CD4-positive, alpha-beta memory T cell (primary cell): ENCODE results near the gene TRABD2B. TPM values are rescaled to one million over a fixed set of nuclear protein-coding genes. Genes with fewer than 3 reads are reported as not detected.

Experiments used
- CTCF ChIA-PET: fragments of 350-600 bp; sonication (Branson Sonifier 250); formaldehyde crosslinking; loops from one replicate; lab custom pipeline; 2021; ENCODE audit warnings: inconsistent platforms; ENCODE audit not compliant: partially characterized antibody; lab: Charles Lee
- POLR2A ChIA-PET: fragments of 350-600 bp; sonication (Branson Sonifier 250); formaldehyde crosslinking; loops from one replicate; lab custom pipeline; 2021; ENCODE audit not compliant: partially characterized antibody; lab: Charles Lee
- DNase-seq, 5 donors: peaks; one replicate each; pipeline versions ENCODE4 v3.0.0 to v3.0.0-alpha.2; 2020 to 2022; ENCODE audit warnings: mixed read lengths in 1 of 5
- H3K27ac ChIP-seq: one replicate; pipeline ENCODE4 v1.7.0; 2013; ENCODE audit warnings: low read depth, low read length
- H3K27me3 ChIP-seq: 2 replicates; pipeline ENCODE4 v1.7.0; 2013; ENCODE audit warnings: mild to moderate bottlenecking, low read length, moderate library complexity; ENCODE audit not compliant: insufficient read depth
- H3K36me3 ChIP-seq: 2 replicates; pipeline ENCODE4 v1.7.0; 2013; ENCODE audit warnings: mild to moderate bottlenecking, low read length, moderate library complexity; ENCODE audit not compliant: insufficient read depth
- H3K4me1 ChIP-seq: 2 replicates; pipeline ENCODE4 v1.7.0; 2013; ENCODE audit warnings: mild to moderate bottlenecking, low read length, moderate library complexity; ENCODE audit not compliant: insufficient read depth
- H3K4me3 ChIP-seq, 2 donors: one replicate each; pipeline ENCODE4 v1.7.0; 2013; ENCODE audit warnings: low read length in 2 of 2, mild to moderate bottlenecking in 1 of 2
- H3K9me3 ChIP-seq, 2 donors: one replicate each; pipeline ENCODE4 v1.7.0; 2013; ENCODE audit warnings: low read length in 2 of 2, control low read depth in 1 of 2; ENCODE audit not compliant: control insufficient read depth in 1 of 2
- H3K27ac Mint-ChIP-seq, 7 donors: one replicate each; pipeline ENCODE4 v1.8.0; 2020 to 2021; ENCODE audit warnings: mixed read lengths in 7 of 7, mild to moderate bottlenecking in 6 of 7, inconsistent platforms in 3 of 7, moderate library complexity in 3 of 7
- H3K27me3 Mint-ChIP-seq, 2 donors: one replicate each; pipeline ENCODE4 v1.8.0; 2020 to 2021; ENCODE audit warnings: mixed read lengths in 2 of 2
- H3K36me3 Mint-ChIP-seq, 2 donors: one replicate each; pipeline ENCODE4 v1.8.0; 2020 to 2021; ENCODE audit warnings: mixed read lengths in 2 of 2, inconsistent platforms in 1 of 2, mild to moderate bottlenecking in 1 of 2
- H3K4me1 Mint-ChIP-seq, 4 donors: one replicate each; pipeline ENCODE4 v1.8.0; 2020 to 2021; ENCODE audit warnings: mixed read lengths in 4 of 4, mild to moderate bottlenecking in 1 of 4
- H3K4me3 Mint-ChIP-seq, 8 donors: one replicate each; pipeline ENCODE4 v1.8.0; 2020 to 2021; ENCODE audit warnings: mixed read lengths in 8 of 8, mild to moderate bottlenecking in 7 of 8, moderate library complexity in 6 of 8, inconsistent platforms in 3 of 8
- H3K9me3 Mint-ChIP-seq, 8 donors: one replicate each; pipeline ENCODE4 v1.8.0; 2020 to 2021; ENCODE audit warnings: mixed read lengths in 8 of 8, mild to moderate bottlenecking in 5 of 8, inconsistent platforms in 3 of 8, moderate library complexity in 1 of 8
- intact Hi-C: fragments of 100-400 bp; cut with micrococcal nuclease; formaldehyde crosslinking; loops from one replicate; pipeline ENCODE4 v1.15.1; 2023
- polyA plus RNA-seq, 2 donors: library from polyadenylated mRNA; unstranded; fragments of 300-500 nt; fragmentation: Illumina TruSeq; gene quantifications; one replicate each; pipeline ENCODE4 v1.2.3, GENCODE V29; 2021
- total RNA-seq, 2 experiments: library from RNA; stranded (reverse); gene quantifications; one replicate each; pipeline ENCODE4 v1.2.3, GENCODE V29; 2021

TRABD2B gene
- total and polyA plus RNA-seq, 4 experiments from 2014 or later: not detected

DNA sequence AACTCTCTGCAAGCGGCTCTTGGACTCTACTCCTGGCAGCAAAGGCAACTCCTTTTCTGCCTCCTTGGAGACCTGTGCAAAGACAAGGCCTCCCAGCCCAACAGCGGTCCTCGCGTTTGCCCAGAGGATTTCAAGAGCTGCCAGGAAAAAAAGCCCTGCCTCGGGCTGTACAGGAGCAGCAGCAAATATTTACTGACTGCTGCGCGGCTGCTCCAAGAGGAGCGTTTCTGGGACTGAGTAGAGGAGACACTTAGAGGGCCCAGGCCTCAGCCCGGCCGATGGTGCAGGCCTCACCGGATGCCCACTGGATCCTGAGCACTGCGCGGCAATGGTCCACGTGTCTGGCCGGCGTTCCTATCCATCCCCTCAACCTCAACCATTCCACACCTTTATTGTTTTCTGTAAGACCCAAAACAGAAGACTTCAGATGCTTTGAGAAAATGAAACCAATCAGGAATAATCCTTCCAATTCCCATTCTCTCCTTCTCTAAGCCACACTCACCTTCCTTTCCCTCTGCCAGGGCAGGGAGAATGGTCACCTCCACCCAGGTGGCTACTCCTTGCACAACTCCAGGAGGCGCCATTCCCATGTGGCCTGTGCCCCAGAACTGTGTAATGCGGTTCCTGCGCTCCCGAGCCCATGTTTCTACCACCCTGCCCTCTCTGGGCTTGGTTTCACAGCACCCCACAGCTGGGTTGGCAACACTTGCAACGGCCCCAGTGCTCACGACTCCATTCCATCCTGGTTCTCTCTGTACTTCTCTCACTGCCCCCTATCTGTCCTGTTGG lies 215.8 kb downstream of the TRABD2B start:
- peaks cover 0 to 2% (median 0%) of the 10 kb centered on the region in 8 donors for H3K9me3 Mint-ChIP-seq
- Histone ChIP-seq H3K4me1 (no peaks in the 10 kb centered on the region), H3K9me3 (no peaks in the 10 kb centered on the region), H3K27ac (no peak overlapping the region), H3K36me3 (no peaks in the 10 kb centered on the region), H3K27me3 (no peaks in the 10 kb centered on the region), H3K4me3 (no peak overlapping the region)
- H3K27me3 Mint-ChIP-seq: peaks cover 0 to 3% of the 10 kb centered on the region in 2 donors
- no peaks in the 10 kb centered on the region for H3K36me3 Mint-ChIP-seq
- H3K4me3 Mint-ChIP-seq: no peak overlapping the region
- intact Hi-C loops: no loop called here
- ChIA-PET POLR2A (no interaction called here), CTCF (no interaction called here)
- no peak overlapping the region for H3K27ac Mint-ChIP-seq
- no peak for DNase-seq
- H3K4me1 Mint-ChIP-seq: peaks cover 0 to 3% (median 0%) of the 10 kb centered on the region in 4 donors

DNA sequence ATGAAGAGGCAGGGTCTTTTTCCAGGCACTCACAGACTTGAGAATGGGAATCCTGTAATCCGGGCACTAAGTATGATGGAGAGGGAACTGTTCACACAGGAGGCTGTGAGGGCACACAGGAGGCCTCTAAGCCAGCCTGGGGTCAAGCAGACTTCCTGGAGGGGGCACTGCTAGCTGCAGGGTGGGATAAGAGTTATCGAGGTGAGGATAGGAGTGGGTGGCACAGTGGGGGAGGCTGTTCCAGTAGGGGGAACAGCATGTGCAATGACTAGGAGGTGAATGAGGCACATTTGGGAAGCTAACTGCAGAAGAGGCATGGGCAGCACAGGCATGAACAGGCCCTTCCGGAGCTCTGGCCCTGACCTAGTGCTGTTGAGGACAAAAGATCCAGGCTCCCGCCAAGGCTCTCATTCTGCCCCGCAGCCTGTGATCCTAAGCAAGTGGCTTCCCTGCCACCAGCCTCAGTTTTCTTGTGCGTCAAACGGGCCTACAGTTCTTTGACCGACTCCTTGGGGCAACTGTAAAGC lies 216.7 kb downstream of the TRABD2B start:
- CTCF ChIA-PET: no interaction called here
- DNase-seq: no peak
- Histone ChIP-seq H3K27ac (no peak overlapping the region), H3K27me3 (no peaks in the 10 kb centered on the region), H3K4me3 (no peak overlapping the region), H3K9me3 (no peaks in the 10 kb centered on the region), H3K36me3 (no peaks in the 10 kb centered on the region), H3K4me1 (no peaks in the 10 kb centered on the region)
- intact Hi-C loops: no loop called here
- Mint-ChIP-seq H3K27ac (peak overlapping the region in 1 of 7 donors; percentile 19), H3K4me3 (no peak overlapping the region), H3K9me3 (peaks cover 0 to 2% (median 0%) of the 10 kb centered on the region in 8 donors), H3K36me3 (no peaks in the 10 kb centered on the region), H3K4me1 (peaks cover 0 to 3% (median 0%) of the 10 kb centered on the region in 4 donors), H3K27me3 (peaks cover 0 to 3% of the 10 kb centered on the region in 2 donors)
- POLR2A ChIA-PET: no interaction called here

DNA sequence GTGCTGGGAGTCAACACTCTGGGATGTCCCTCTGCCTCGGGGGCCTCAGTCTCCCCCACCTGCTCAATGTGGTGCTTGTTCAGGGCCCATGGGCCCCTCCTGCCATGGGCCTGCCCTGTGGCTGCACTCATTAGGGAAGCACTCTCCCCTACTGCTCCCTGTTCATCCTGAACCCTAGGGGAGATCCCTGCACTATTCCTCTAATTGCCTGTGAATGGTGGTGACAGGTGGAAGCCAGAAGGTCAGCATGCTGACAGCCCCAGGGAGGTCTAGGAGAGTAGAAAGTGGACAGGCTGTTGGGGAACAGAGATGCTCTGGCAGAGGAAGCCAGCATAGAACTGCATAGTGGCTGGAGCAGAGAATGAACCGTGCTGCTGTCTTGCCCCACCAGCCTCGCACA lies 217.6 kb downstream of the TRABD2B start:
- Mint-ChIP-seq H3K27me3 (peaks cover 0 to 3% of the 10 kb centered on the region in 2 donors), H3K27ac (no peak overlapping the region), H3K36me3 (no peaks in the 10 kb centered on the region), H3K9me3 (peaks cover 0 to 2% (median 0%) of the 10 kb centered on the region in 8 donors), H3K4me1 (peaks cover 0 to 3% (median 0%) of the 10 kb centered on the region in 4 donors), H3K4me3 (no peak overlapping the region)
- DNase-seq: no peak
- Histone ChIP-seq H3K4me3 (no peak overlapping the region), H3K4me1 (no peaks in the 10 kb centered on the region), H3K9me3 (no peaks in the 10 kb centered on the region), H3K27me3 (no peaks in the 10 kb centered on the region), H3K36me3 (no peaks in the 10 kb centered on the region), H3K27ac (no peak overlapping the region)
- ChIA-PET CTCF (no interaction called here), POLR2A (no interaction called here)
- intact Hi-C loops: no loop called here

DNA sequence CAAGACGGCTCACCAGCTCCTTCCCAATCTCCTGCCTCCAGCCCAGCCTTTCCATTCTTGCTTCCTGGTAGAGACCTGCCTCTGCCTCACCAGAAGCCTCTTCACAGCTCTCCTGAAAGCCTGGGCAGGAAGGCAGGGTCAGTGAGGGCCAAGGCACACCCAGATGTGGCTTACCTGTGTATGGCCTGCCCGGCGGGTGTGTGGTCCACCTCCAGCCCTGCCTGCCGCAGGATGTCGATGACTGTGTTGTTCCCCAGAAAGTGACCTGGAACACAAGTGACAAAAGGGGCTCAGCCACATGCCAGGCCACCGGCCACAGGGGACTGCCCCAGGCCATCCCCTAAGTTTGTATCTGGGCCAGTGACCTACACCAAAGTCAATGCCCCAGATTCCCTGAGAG lies 218.9 kb downstream of the TRABD2B start:
- no peak for DNase-seq
- H3K36me3 ChIP-seq: no peaks in the 10 kb centered on the region
- no peaks in the 10 kb centered on the region for H3K9me3 ChIP-seq
- no peaks in the 10 kb centered on the region for H3K36me3 Mint-ChIP-seq
- H3K27ac ChIP-seq: no peak overlapping the region
- peaks cover 3 to 4% of the 10 kb centered on the region in 2 donors for H3K27me3 Mint-ChIP-seq
- no peak overlapping the region for H3K4me3 Mint-ChIP-seq
- peaks cover 0 to 2% (median 0%) of the 10 kb centered on the region in 8 donors for H3K9me3 Mint-ChIP-seq
- H3K4me1 Mint-ChIP-seq: peaks cover 0 to 3% (median 0%) of the 10 kb centered on the region in 4 donors
- no peak overlapping the region for H3K27ac Mint-ChIP-seq
- intact Hi-C loops: no loop called here
- no peaks in the 10 kb centered on the region for H3K4me1 ChIP-seq
- H3K4me3 ChIP-seq: no peak overlapping the region
- no peaks in the 10 kb centered on the region for H3K27me3 ChIP-seq
- CTCF ChIA-PET: no interaction called here
- POLR2A ChIA-PET: no interaction called here

DNA sequence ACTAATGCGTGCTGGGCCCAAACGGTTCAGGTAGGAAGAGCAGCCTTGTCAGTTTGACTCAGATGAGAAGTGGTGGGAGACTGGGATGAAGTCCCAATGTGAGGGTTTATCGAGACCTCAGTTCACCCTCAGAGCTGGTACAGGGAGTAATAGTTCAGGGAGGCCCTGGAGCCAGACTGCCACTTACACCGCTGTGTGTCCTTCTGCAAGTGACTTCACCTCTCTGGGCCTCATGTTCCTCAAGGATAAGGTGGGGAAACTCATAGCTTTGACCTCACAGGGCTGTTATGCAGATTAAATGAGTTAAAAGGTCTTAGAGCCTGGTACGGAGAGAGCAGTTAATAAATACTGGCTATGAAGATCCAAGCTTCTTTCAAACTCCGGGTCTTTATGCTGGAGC lies 219.9 kb downstream of the TRABD2B start:
- Mint-ChIP-seq H3K27me3 (peaks cover 3 to 4% of the 10 kb centered on the region in 2 donors), H3K4me3 (no peak overlapping the region), H3K4me1 (peaks cover 0 to 3% (median 0%) of the 10 kb centered on the region in 4 donors), H3K9me3 (peaks cover 0 to 2% (median 0%) of the 10 kb centered on the region in 8 donors), H3K36me3 (no peaks in the 10 kb centered on the region), H3K27ac (no peak overlapping the region)
- H3K36me3 ChIP-seq: no peaks in the 10 kb centered on the region
- DNase-seq: no peak
- intact Hi-C loops: no loop called here
- H3K4me3 ChIP-seq: no peak overlapping the region
- no peaks in the 10 kb centered on the region for H3K4me1 ChIP-seq
- no peaks in the 10 kb centered on the region for H3K27me3 ChIP-seq
- CTCF ChIA-PET: no interaction called here
- no peak overlapping the region for H3K27ac ChIP-seq
- H3K9me3 ChIP-seq: no peaks in the 10 kb centered on the region
- POLR2A ChIA-PET: no interaction called here

DNA sequence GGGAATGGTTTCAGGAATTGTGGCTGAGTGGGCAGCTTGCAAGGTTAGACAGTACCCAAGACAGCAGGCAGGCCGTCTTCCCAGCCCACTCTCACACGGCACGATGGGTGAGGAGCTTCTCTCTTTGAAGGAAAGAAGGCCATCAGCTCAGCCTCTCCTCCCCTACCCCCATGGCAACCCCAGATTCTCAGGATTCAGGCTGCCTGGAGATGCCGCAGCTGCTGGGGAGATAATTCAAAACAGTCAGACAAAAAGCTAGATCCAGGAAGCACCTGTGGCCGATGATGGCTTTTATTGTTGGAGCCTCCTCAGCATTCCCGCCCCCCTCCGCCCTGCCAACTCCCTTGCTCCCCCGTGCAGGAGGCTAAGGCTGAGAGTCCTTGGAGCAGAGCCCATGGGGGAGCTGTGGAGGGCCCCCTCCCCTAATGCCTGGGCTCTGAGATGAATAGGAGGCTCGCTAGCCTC lies 220.5 kb downstream of the TRABD2B start:
- Histone ChIP-seq H3K4me3 (no peak overlapping the region), H3K27me3 (no peaks in the 10 kb centered on the region), H3K9me3 (no peaks in the 10 kb centered on the region), H3K27ac (no peak overlapping the region), H3K4me1 (no peaks in the 10 kb centered on the region), H3K36me3 (no peaks in the 10 kb centered on the region)
- intact Hi-C loops: no loop called here
- H3K4me1 Mint-ChIP-seq: peaks cover 0 to 2% (median 0%) of the 10 kb centered on the region in 4 donors
- H3K27ac Mint-ChIP-seq: no peak overlapping the region
- CTCF ChIA-PET: no interaction called here
- peaks cover 3 to 5% of the 10 kb centered on the region in 2 donors for H3K27me3 Mint-ChIP-seq
- DNase-seq: no peak
- H3K4me3 Mint-ChIP-seq: no peak overlapping the region
- H3K36me3 Mint-ChIP-seq: no peaks in the 10 kb centered on the region
- H3K9me3 Mint-ChIP-seq: peaks cover 0 to 2% (median 0%) of the 10 kb centered on the region in 8 donors
- POLR2A ChIA-PET: no interaction called here

DNA sequence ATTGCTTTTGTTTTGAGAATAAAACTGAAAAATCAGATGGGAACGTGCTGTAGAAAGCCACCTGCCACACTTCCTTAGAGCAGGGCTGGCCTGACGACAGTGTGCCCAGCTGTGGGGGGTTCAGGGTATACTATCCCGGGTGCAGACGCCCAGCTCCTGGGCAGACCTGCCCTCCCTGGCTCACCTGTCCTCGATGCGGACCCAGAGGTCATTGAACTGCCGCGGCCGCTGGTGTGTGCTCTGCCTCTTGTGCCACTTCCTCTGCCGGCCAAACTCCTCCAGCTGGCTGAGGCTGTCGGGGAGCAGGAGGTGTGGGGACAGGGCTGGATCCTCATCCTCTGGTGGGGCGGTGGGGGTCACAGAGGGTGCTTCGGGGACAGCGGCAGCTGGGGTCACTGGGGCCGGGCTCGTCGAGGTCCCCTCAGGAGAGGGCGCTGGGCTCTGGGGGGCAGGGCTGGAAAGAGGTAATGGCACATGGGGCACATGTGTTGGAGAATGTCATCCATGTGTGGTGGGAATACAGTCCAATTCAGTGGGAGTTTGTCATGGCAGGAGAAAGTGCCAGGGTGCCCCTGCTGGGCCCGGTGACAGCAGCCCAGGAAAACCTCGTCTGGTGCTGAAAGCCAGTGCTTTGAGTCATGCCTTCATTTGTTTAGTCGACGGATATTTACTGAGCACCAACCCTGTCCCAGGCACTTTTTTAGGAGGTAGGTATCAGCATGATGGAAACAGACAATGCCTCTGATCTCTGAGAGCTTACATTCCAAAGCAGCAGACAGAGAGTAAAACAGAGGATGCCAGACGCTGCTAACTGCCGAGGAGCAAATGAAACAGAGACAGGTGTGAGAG lies 222.0 kb downstream of the TRABD2B start:
- no peaks in the 10 kb centered on the region for H3K36me3 Mint-ChIP-seq
- Histone ChIP-seq H3K4me1 (no peaks in the 10 kb centered on the region), H3K36me3 (no peaks in the 10 kb centered on the region), H3K27me3 (no peaks in the 10 kb centered on the region), H3K27ac (no peak overlapping the region), H3K4me3 (no peak overlapping the region), H3K9me3 (no peaks in the 10 kb centered on the region)
- intact Hi-C loops: no loop called here
- DNase-seq: no peak
- H3K4me3 Mint-ChIP-seq: no peak overlapping the region
- no peaks in the 10 kb centered on the region for H3K4me1 Mint-ChIP-seq
- POLR2A ChIA-PET: no interaction called here
- H3K9me3 Mint-ChIP-seq: peaks cover 0 to 2% (median 0%) of the 10 kb centered on the region in 8 donors
- peaks cover 4 to 5% of the 10 kb centered on the region in 2 donors for H3K27me3 Mint-ChIP-seq
- no peak overlapping the region for H3K27ac Mint-ChIP-seq
- CTCF ChIA-PET: no interaction called here
